Measurements from ENCODE around the gene CDKAL1. TPM values are rescaled to one million over a fixed set of nuclear protein-coding genes. Genes with fewer than 3 reads are reported as not detected.

Gene CDKAL1
- total RNA-seq, 6 experiments from 2014 or later: 9.2 to 14.3 (median 11.9) TPM

DNA sequence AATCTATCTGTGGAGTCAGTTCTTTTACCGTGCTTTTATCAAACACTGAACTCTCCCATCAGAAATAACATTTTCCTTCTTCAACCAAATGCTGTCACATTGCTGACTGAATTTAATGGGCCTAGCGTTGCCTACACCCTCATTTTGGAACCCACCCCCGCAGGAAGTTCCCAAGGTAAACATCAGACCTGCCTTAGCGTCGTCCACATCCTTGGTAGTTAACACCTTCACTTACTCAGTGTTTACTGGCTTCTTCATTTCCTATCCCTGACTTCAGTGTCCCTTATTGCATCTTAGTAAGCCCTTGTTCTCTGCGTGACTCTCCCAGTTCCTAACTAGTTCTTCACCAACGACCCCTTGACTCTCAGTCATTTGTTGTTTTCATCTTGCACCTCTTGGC lies 567.9 kb downstream of the CDKAL1 start:
- no peaks in the 10 kb centered on the region for H3K27me3 Mint-ChIP-seq (ENCODE audit: insufficient read depth)

DNA sequence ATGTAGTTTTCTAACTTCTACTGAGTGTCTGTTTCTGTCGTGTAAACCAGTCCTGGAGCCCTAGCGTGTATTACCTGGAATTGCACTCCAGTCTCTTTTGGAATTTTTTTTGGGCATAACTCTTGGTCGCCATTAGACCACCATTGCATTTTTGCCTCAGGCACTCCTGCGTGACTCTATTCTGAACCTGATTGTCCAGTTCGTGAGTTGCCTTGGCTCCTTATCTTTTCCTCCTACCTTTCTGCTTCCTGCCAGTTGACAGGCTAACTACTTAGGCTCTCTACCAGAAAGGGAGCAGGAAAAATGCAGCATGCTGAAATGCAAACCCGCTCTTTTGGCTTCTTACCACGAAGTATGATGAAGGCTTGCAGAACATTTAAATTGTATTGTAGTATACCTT lies 568.4 kb downstream of the CDKAL1 start:
- TF ChIP-seq, protein P1, sequence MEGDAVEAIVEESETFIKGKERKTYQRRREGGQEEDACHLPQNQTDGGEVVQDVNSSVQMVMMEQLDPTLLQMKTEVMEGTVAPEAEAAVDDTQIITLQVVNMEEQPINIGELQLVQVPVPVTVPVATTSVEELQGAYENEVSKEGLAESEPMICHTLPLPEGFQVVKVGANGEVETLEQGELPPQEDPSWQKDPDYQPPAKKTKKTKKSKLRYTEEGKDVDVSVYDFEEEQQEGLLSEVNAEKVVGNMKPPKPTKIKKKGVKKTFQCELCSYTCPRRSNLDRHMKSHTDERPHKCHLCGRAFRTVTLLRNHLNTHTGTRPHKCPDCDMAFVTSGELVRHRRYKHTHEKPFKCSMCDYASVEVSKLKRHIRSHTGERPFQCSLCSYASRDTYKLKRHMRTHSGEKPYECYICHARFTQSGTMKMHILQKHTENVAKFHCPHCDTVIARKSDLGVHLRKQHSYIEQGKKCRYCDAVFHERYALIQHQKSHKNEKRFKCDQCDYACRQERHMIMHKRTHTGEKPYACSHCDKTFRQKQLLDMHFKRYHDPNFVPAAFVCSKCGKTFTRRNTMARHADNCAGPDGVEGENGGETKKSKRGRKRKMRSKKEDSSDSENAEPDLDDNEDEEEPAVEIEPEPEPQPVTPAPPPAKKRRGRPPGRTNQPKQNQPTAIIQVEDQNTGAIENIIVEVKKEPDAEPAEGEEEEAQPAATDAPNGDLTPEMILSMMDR (IDR thresholded peaks at IDR 0.05): no peak
- no peak for DNase-seq
- Mint-ChIP-seq H3K27me3 (ENCODE audit: insufficient read depth) (no peaks in the 10 kb centered on the region), H3K27ac (no peak overlapping the region), H3K4me1 (ENCODE audit: low read depth) (no peaks in the 10 kb centered on the region), H3K9me3 (no peaks in the 10 kb centered on the region), H3K36me3 (ENCODE audit: low read depth) (no peaks in the 10 kb centered on the region), H3K4me3 (no peak overlapping the region)

More for the DNA sequence above, 567.9 kb downstream of the CDKAL1 start:
- Mint-ChIP-seq H3K27ac (no peak overlapping the region), H3K9me3 (no peaks in the 10 kb centered on the region), H3K4me1 (ENCODE audit: low read depth) (no peaks in the 10 kb centered on the region), H3K4me3 (no peak overlapping the region), H3K36me3 (ENCODE audit: low read depth) (no peaks in the 10 kb centered on the region)
- no peak for DNase-seq
- TF ChIP-seq, protein P1 (IDR thresholded peaks at IDR 0.05): no peak

- Mint-ChIP-seq H3K4me1 (ENCODE audit: low read depth) (peaks cover 2% of the 10 kb centered on the region), H3K9me3 (no peaks in the 10 kb centered on the region), H3K36me3 (ENCODE audit: low read depth) (no peaks in the 10 kb centered on the region), H3K4me3 (no peak overlapping the region), H3K27me3 (ENCODE audit: insufficient read depth) (no peaks in the 10 kb centered on the region), H3K27ac (no peak overlapping the region)
- TF ChIP-seq, protein P1 (IDR thresholded peaks at IDR 0.05): no peak
- DNase-seq: no peak
Measured at GRCh38 chr6:21103626-21104224, 569.5 kb downstream of the CDKAL1 start.

GRCh38 chr6:21104288-21104687 lies 570.0 kb downstream of the CDKAL1 start:
- Mint-ChIP-seq H3K36me3 (ENCODE audit: low read depth) (no peaks in the 10 kb centered on the region), H3K4me3 (no peak overlapping the region), H3K27ac (no peak overlapping the region), H3K9me3 (no peaks in the 10 kb centered on the region), H3K4me1 (ENCODE audit: low read depth) (peaks cover 8% of the 10 kb centered on the region), H3K27me3 (ENCODE audit: insufficient read depth) (no peaks in the 10 kb centered on the region)
- no peak for DNase-seq
- TF ChIP-seq, protein P1 (IDR thresholded peaks at IDR 0.05): no peak

DNA sequence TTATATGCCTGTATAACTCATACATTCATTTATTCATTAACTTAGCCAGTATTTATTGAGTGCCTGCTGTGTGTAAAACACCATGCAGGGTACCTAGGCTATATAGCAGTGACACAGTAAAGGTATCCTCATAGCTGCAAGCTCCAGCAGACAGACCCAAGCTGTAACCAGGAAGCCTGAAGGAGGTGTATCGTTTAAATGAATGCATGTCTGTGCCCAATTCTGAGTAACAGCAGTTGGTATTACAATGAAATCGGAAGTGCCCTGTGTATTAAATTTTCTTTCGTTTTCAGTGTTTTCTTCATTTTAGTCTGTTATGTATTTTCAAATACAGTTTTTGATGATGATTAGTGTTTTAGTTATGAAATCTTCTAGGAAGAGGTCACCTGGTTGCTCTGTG lies 573.5 kb downstream of the CDKAL1 start:
- H3K27me3 Mint-ChIP-seq (ENCODE audit: insufficient read depth): no peaks in the 10 kb centered on the region
- TF ChIP-seq, protein P1 (IDR thresholded peaks at IDR 0.05): no peak
- no peak for DNase-seq
- no peaks in the 10 kb centered on the region for H3K36me3 Mint-ChIP-seq (ENCODE audit: low read depth)
- H3K4me3 Mint-ChIP-seq: no peak overlapping the region
- peaks cover 35% of the 10 kb centered on the region for H3K4me1 Mint-ChIP-seq (ENCODE audit: low read depth)
- H3K27ac Mint-ChIP-seq: peak overlapping the region; percentile 6; the same call in 1 of the 2 replicates
- no peaks in the 10 kb centered on the region for H3K9me3 Mint-ChIP-seq
